ENCODE results near the gene RNF149.

- TF ChIP-seq EZH2 (IDR thresholded peaks at IDR 0.05) (no peak), CTCF (IDR thresholded peaks at IDR 0.05) (no peak)
Measured at GRCh38 chr2:101230541-101231001, 77.9 kb downstream of the RNF149 start.
